ENCODE results near the gene CYB561D2.
A peak's percentile ranks its signal among the peaks of the same experiment; 100 is the strongest.

Gene CYB561D2

DNA sequence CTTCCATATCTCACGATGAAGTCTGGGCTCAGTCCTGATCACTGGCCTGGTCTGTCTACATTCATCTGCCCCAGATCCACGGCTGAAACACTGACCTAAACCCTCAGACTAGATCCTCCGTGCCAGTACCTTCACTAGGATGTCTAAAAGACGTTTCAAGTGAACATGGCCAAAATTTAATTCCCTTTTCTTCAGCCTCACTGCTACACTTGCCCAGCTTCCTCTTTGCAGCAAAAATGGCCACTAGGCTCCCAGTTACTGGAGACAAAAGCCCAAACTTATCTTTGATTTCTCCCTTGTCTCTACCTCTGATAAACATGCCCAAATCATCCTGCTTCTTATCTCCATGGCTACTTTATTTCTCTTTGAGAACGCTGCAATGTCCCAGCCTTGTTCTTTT lies 11.7 kb upstream of the CYB561D2 start:
- Histone ChIP-seq H3K79me2 (ENCODE audit: low read length) (peaks cover 38% of the 10 kb centered on the region), H3K4me2 (ENCODE audit: low read depth, low read length) (no peak overlapping the region)

DNA sequence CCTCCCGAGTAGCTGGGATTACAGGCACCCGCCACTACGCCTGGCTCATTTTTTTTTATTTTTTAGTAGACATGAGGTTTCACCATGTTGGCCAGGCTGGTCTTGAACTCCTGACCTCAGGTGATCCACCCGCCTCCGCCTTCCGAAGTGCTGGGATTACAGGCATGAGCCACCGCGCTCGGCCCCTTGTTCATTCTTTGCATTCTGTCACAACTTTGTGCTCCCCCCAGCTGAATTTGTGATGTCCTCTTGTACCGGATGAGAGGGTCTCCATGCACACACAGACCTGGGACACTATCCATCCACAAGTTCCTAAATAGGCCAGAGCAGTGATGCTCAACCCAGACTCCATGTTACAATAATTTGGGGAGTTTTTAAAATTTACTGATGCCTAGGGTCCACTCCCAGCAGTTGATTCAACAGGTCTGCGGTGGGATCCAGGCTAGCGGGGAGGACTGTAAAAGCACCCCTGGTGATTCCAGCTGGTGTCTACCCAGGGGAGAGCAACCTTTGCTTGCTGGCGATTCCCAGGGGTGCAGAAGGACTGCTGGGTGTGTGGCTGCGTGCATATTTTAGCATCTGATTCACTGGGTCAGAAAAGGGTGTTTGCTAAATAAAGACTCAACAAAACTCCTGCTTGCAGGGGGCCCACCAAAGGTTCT lies 11.0 kb upstream of the CYB561D2 start:
- DNase-seq: no peak
- H3K27me3 ChIP-seq (replicated peaks; ENCODE audit: insufficient read depth, low read length): peaks cover 10% of the 10 kb centered on the region; the same call in 1 of the 2 replicates
- H3K4me2 ChIP-seq (ENCODE audit: low read depth, low read length): no peak overlapping the region
- H3K9me3 ChIP-seq (replicated peaks; ENCODE audit: insufficient read depth, low read length): no peaks in the 10 kb centered on the region
- H4K20me1 ChIP-seq (ENCODE audit: insufficient read depth, low read length): no peaks in the 10 kb centered on the region
- no peak for TF ChIP-seq EZH2phosphoT487 (IDR thresholded peaks at IDR 0.05; ENCODE audit: low read length)
- no peak for TF ChIP-seq EZH2 (optimal IDR thresholded peaks at IDR 0.05; ENCODE audit: low read depth, low read length)
- TF ChIP-seq, protein P1, sequence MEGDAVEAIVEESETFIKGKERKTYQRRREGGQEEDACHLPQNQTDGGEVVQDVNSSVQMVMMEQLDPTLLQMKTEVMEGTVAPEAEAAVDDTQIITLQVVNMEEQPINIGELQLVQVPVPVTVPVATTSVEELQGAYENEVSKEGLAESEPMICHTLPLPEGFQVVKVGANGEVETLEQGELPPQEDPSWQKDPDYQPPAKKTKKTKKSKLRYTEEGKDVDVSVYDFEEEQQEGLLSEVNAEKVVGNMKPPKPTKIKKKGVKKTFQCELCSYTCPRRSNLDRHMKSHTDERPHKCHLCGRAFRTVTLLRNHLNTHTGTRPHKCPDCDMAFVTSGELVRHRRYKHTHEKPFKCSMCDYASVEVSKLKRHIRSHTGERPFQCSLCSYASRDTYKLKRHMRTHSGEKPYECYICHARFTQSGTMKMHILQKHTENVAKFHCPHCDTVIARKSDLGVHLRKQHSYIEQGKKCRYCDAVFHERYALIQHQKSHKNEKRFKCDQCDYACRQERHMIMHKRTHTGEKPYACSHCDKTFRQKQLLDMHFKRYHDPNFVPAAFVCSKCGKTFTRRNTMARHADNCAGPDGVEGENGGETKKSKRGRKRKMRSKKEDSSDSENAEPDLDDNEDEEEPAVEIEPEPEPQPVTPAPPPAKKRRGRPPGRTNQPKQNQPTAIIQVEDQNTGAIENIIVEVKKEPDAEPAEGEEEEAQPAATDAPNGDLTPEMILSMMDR (IDR thresholded peaks at IDR 0.05; ENCODE audit: low read length): no peak
- no peak overlapping the region for H2AFZ ChIP-seq (ENCODE audit: low read length)
- H3K4me3 ChIP-seq (ENCODE audit: low read length): no peak overlapping the region
- peaks cover 4% of the 10 kb centered on the region; the same call in 1 of the 2 replicates for H3K4me1 ChIP-seq (ENCODE audit: low read length)
- H3K9ac ChIP-seq (ENCODE audit: low read length): no peak overlapping the region
- peaks cover 17% of the 10 kb centered on the region for H3F3A ChIP-seq (ENCODE audit: insufficient read depth, low read length)
- no peaks in the 10 kb centered on the region for H3K36me3 ChIP-seq (replicated peaks; ENCODE audit: insufficient read depth, low read length)
- H3K27ac ChIP-seq (ENCODE audit: low read length): no peak overlapping the region
- H3K79me2 ChIP-seq (ENCODE audit: low read length): peaks cover 31% of the 10 kb centered on the region
- H3K9me2 ChIP-seq (replicated peaks; ENCODE audit: insufficient read depth, low read length): no peaks in the 10 kb centered on the region

More for the DNA sequence above, 11.7 kb upstream of the CYB561D2 start:
- H3K9me3 ChIP-seq (replicated peaks; ENCODE audit: insufficient read depth, low read length): no peaks in the 10 kb centered on the region
- peaks cover 10% of the 10 kb centered on the region; the same call in 1 of the 2 replicates for H3K27me3 ChIP-seq (replicated peaks; ENCODE audit: insufficient read depth, low read length)
- peaks cover 4% of the 10 kb centered on the region; the same call in 1 of the 2 replicates for H3K4me1 ChIP-seq (ENCODE audit: low read length)
- H3K9me2 ChIP-seq (replicated peaks; ENCODE audit: insufficient read depth, low read length): no peaks in the 10 kb centered on the region
- DNase-seq: no peak
- H3K36me3 ChIP-seq (replicated peaks; ENCODE audit: insufficient read depth, low read length): no peaks in the 10 kb centered on the region
- TF ChIP-seq, protein P1 (IDR thresholded peaks at IDR 0.05; ENCODE audit: low read length): no peak
- no peak for TF ChIP-seq EZH2phosphoT487 (IDR thresholded peaks at IDR 0.05; ENCODE audit: low read length)
- no peak for TF ChIP-seq EZH2 (optimal IDR thresholded peaks at IDR 0.05; ENCODE audit: low read depth, low read length)
- no peak overlapping the region for H2AFZ ChIP-seq (ENCODE audit: low read length)
- H3F3A ChIP-seq (ENCODE audit: insufficient read depth, low read length): peaks cover 17% of the 10 kb centered on the region
- no peaks in the 10 kb centered on the region for H4K20me1 ChIP-seq (ENCODE audit: insufficient read depth, low read length)
- no peak overlapping the region for H3K9ac ChIP-seq (ENCODE audit: low read length)
- no peak overlapping the region for H3K4me3 ChIP-seq (ENCODE audit: low read length)
- H3K27ac ChIP-seq (ENCODE audit: low read length): no peak overlapping the region

DNA sequence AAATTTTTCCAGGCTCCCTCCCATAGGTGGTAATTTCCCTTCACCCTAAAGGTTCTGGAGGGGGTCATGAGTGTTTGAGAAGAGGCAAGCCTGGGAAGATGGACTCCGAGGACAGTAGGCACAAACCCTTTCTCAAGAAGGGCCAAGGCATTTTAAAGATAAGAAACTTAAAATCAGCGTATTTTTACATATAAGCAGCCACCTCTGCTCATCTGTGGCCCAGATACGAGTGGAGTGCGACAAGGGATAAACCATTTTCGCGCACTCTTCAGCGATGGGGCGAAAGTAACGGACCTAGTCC lies 10.6 kb upstream of the CYB561D2 start:
- no peaks in the 10 kb centered on the region for H3K36me3 ChIP-seq (replicated peaks; ENCODE audit: insufficient read depth, low read length)
- DNase-seq: no peak
- no peak overlapping the region for H3K27ac ChIP-seq (ENCODE audit: low read length)
- H3K9ac ChIP-seq (ENCODE audit: low read length): no peak overlapping the region
- peaks cover 4% of the 10 kb centered on the region for H3K4me1 ChIP-seq (ENCODE audit: low read length)
- H3K4me2 ChIP-seq (ENCODE audit: low read depth, low read length): peak overlapping the region; percentile 67; the same call in 1 of the 2 replicates
- H4K20me1 ChIP-seq (ENCODE audit: insufficient read depth, low read length): no peaks in the 10 kb centered on the region
- H3K9me2 ChIP-seq (replicated peaks; ENCODE audit: insufficient read depth, low read length): no peaks in the 10 kb centered on the region
- H3K9me3 ChIP-seq (replicated peaks; ENCODE audit: insufficient read depth, low read length): no peaks in the 10 kb centered on the region
- peak overlapping the region; percentile 59; the same call in 1 of the 2 replicates for H2AFZ ChIP-seq (ENCODE audit: low read length)
- H3K4me3 ChIP-seq (ENCODE audit: low read length): 0 out of 2 replicates have a peak overlapping the region, but pooled peaks have one; percentile 30
- peaks cover 17% of the 10 kb centered on the region for H3F3A ChIP-seq (ENCODE audit: insufficient read depth, low read length)
- H3K79me2 ChIP-seq (ENCODE audit: low read length): peaks cover 27% of the 10 kb centered on the region
- TF ChIP-seq, protein P1 (IDR thresholded peaks at IDR 0.05; ENCODE audit: low read length): no peak
- no peak for TF ChIP-seq EZH2 (optimal IDR thresholded peaks at IDR 0.05; ENCODE audit: low read depth, low read length)
- TF ChIP-seq EZH2phosphoT487 (IDR thresholded peaks at IDR 0.05; ENCODE audit: low read length): no peak
- peaks cover 10% of the 10 kb centered on the region; the same call in 1 of the 2 replicates for H3K27me3 ChIP-seq (replicated peaks; ENCODE audit: insufficient read depth, low read length)

Data from MM.1S (cell line).